Measurements from ENCODE around the gene CYB5B.

Gene CYB5B

DNA sequence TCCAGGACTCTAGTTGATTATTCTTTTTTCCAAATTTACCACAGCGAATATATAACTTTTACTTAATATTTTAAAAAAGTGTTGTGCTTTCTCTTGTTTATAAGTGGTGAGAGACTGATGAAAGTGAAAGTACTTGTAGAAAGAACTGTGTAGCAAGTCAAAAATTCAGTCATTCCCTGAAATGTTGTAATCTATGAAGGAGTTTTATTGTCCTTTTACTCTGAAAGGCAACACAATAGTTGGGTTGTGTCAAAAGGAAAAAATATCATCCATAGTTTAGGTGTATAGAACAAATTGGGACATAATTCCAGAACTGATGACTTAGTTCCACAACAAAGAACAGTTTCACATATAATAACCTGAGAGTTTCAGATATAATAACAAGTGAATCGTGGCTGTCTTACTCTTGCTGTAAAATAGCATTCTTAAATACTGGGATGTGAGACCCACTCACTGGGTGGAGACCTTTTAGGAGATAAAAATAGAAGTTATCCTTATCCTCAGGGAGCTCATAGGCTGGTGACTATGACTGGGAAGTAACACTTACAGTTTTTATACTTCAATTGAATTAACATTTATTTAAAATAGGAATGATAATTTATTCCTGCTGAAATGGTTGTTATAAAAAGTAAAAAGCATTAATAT, 20.6 kb downstream of the CYB5B start:
- no peak for TF ChIP-seq POLR2A (IDR thresholded peaks at IDR 0.05; ENCODE audit: low read depth, low read length)
- DNase-seq (ENCODE audit: insufficient read length, low spot score), result no peak
- no peak for FAIRE-seq

- no peak for FAIRE-seq
These were observed 24.2 kb downstream of the CYB5B start for GRCh38 chr16:69448470-69449193.

GRCh38 chr16:69451166-69451565, 26.7 kb downstream of the CYB5B start:
- TF ChIP-seq POLR2A (IDR thresholded peaks at IDR 0.05; ENCODE audit: low read depth, low read length), result no peak
- FAIRE-seq, result no peak
- no peak for DNase-seq (ENCODE audit: insufficient read length, low spot score)

More at GRCh38 chr16:69448470-69449193, 24.2 kb downstream of the CYB5B start:
- TF ChIP-seq POLR2A (IDR thresholded peaks at IDR 0.05; ENCODE audit: low read depth, low read length), result no peak
- DNase-seq (ENCODE audit: insufficient read length, low spot score), result no peak

- no peak for DNase-seq (ENCODE audit: insufficient read length, low spot score)
- FAIRE-seq, result no peak
These were observed 29.5 kb downstream of the CYB5B start for GRCh38 chr16:69453936-69454335.

DNA sequence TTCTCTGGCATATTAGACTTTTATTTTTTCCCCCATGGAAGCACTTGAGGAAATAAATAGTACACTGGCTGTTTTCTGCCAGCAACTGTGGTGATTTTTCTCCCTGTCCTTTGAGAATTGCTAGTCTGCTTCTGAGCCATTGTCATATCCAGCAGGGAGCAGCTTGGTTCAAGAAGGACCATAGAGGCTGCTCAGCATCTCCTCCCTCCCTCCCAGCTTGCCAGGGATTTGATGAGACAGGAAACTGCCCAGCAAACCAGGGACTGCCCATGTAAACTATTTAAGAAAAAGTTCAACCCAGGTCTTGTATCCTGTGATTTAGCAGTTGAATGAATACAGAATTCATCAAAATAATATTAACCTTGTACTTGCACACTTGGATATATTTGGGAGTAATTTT, 39.5 kb downstream of the CYB5B start:
- DNase-seq (ENCODE audit: insufficient read length, low spot score), result no peak
- FAIRE-seq, result no peak
- TF ChIP-seq POLR2A (IDR thresholded peaks at IDR 0.05; ENCODE audit: low read depth, low read length), result no peak

More at GRCh38 chr16:69453936-69454335, 29.5 kb downstream of the CYB5B start:
- no peak for TF ChIP-seq POLR2A (IDR thresholded peaks at IDR 0.05; ENCODE audit: low read depth, low read length)

DNA sequence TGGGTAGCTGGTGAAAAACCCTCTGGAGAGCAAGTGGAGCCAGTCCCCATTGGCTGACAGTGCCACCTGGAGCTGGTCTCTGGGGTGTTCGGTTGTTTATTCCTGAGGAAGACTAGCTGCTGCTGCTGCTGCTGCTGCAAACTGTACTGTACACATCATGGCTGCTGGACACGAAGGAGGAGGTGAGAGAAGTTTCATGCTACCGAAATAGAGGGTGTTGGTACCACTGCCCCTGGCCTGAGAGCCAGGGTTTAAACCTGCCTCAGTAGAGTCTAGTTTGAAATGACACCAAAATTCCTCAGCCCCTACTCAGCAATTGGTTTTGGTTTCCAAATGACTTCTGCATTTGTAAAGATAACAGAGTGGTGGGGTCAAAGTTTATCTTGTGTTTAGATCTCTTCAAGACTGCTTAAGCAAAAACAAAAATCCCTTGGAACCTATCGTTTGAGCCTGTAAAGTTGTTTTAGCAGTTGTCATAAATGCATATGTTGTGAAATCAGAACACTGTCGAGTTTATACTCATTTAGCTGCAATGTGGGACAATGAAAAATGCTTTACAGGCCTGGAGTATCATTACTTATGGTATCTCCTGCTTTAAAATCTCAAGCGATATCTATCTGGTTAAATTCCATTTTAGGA, 40.8 kb downstream of the CYB5B start:
- no peak for DNase-seq (ENCODE audit: insufficient read length, low spot score)
- no peak for TF ChIP-seq POLR2A (IDR thresholded peaks at IDR 0.05; ENCODE audit: low read depth, low read length)
- no peak for FAIRE-seq

DNA sequence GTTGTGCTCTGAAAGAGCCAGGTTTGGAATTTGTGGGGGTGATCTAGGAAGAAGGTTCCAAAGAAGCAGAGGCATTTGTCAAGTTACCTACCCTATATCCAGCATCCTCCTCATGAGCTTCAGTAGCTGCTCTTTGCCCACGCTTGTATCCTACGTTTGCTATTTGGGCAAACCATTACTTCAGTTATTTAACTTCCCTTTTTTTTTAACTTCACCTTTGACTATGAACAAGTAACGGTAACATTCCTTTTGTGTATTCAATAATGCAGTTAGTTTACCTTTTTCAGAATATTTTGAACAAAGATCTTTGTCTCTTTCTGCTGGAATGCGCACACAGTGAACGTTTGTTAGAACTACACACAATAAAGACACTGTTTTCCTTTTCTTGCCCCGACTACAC, 41.5 kb downstream of the CYB5B start:
- TF ChIP-seq POLR2A (IDR thresholded peaks at IDR 0.05; ENCODE audit: low read depth, low read length), result no peak
- FAIRE-seq (no peak), DNase-seq (ENCODE audit: insufficient read length, low spot score) (no peak)

DNA sequence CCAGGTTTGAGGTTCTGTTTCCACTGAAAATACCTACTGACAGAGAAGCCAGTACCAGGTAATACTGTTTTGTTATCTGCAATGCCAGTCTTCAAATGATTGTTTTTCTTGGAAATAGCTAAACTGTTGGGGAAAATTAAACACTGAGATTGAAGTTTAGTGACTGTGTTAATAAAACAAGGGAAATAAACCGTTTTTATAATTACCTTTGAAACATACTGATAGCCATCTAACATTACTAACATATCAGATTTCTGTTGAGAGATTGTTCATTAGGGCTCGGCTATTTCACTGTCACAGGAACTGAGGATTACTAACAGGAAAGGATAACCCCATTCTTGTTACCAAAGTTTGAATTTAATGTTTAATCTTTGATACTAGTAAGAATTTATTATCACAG, 42.1 kb downstream of the CYB5B start:
- FAIRE-seq (no peak), DNase-seq (ENCODE audit: insufficient read length, low spot score) (no peak)
- no peak for TF ChIP-seq POLR2A (IDR thresholded peaks at IDR 0.05; ENCODE audit: low read depth, low read length)

GRCh38 chr16:69467080-69467479, 42.7 kb downstream of the CYB5B start:
- DNase-seq (ENCODE audit: insufficient read length, low spot score), result no peak
- TF ChIP-seq POLR2A (IDR thresholded peaks at IDR 0.05; ENCODE audit: low read depth, low read length), result no peak
- FAIRE-seq, result no peak

DNA sequence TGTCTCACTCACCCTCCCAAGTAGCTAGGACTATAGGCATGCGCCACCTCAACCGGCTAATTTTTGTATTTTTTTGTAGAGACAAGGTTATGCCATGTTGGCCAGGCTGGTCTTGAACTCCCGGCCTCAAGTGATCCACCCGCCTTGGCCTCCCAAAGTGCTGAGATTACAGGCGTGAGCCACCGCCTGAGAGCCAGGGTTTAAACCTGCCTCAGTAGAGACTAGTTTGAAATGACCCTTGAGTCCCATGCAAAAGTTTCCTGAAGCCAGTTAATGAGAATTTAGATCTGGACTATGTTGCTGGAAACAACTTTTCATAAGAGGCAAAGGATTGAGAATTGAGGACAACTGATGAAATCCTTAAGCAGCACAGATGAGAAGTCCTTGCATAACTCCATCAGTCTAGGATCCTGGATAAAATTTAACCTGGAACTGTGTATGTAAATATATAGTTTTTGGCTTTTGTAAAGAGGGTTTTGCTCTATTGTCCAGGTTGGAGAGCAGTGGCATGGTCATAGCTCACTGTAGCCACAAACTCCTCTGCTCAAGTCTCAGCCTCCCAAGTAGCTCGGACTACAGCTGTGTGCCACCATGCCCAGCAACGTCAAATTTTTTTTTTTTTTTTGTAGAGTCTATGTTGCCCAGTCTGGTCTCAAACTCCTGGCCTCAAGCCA, 43.2 kb downstream of the CYB5B start:
- no peak for TF ChIP-seq POLR2A (IDR thresholded peaks at IDR 0.05; ENCODE audit: low read depth, low read length)
- DNase-seq (ENCODE audit: insufficient read length, low spot score), result no peak
- FAIRE-seq, result no peak

- no peak for FAIRE-seq
These were observed 45.6 kb downstream of the CYB5B start for GRCh38 chr16:69469807-69470561.

DNA sequence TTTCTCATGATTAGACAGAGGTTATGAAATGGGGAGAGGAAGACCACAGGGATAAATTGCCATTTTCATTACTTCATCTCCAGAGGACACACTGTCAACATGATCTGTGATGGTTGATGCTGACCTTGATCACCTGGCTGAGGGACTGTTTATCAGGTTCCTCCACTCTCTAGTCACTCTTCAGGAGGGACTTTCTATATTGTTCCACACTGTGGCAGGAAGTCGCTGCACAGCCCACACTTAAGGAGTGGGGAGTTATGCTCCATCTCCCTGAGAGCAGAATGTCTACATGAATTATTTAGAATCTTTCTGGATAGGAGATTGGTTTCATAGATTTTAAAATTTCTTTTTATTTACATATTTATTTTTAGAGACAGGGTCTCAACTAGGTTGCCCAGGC, 46.7 kb downstream of the CYB5B start:
- DNase-seq (ENCODE audit: insufficient read length, low spot score) (no peak), FAIRE-seq (no peak)
- TF ChIP-seq POLR2A (IDR thresholded peaks at IDR 0.05; ENCODE audit: low read depth, low read length), result no peak

More at GRCh38 chr16:69469807-69470561, 45.6 kb downstream of the CYB5B start:
- no peak for TF ChIP-seq POLR2A (IDR thresholded peaks at IDR 0.05; ENCODE audit: low read depth, low read length)
- no peak for DNase-seq (ENCODE audit: insufficient read length, low spot score)

DNA sequence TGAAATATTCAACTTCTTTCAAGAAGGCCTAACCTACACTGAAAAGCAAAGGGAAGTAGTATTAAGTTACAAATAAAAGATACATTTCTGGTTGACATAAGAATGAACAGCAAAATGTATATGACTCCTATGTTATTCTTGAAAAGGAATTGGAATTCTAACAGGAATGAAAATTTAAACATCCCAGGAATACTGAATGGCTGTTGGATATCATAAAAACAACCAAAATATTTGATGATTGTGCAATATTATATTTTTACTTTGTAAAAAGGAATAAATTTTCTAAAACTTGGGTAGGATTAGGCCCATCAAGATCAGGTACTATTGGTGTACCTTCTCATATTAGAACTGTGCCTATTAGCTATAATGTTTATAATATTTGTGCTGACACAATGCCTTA, 50.0 kb downstream of the CYB5B start:
- no peak for TF ChIP-seq POLR2A (IDR thresholded peaks at IDR 0.05; ENCODE audit: low read depth, low read length)
- DNase-seq (ENCODE audit: insufficient read length, low spot score) (no peak), FAIRE-seq (no peak)

Data from H54 (cell line).